Smooth muscle cell of the brain vasculature (primary cell): ENCODE measurements around the gene ZNF428.
A peak's percentile ranks its signal among the peaks of the same experiment; 100 is the strongest.
"Not testable (repeated sequence)": the region's sequence is repeated elsewhere in the genome, so short reads cannot be mapped to it uniquely, and the experiment has no call there.

Source experiments
- DNase-seq: peaks from one replicate; pipeline ENCODE4 v3.0.0-alpha.2; 2012; ENCODE audit warnings: low read depth, low spot score

Gene ZNF428

DNA sequence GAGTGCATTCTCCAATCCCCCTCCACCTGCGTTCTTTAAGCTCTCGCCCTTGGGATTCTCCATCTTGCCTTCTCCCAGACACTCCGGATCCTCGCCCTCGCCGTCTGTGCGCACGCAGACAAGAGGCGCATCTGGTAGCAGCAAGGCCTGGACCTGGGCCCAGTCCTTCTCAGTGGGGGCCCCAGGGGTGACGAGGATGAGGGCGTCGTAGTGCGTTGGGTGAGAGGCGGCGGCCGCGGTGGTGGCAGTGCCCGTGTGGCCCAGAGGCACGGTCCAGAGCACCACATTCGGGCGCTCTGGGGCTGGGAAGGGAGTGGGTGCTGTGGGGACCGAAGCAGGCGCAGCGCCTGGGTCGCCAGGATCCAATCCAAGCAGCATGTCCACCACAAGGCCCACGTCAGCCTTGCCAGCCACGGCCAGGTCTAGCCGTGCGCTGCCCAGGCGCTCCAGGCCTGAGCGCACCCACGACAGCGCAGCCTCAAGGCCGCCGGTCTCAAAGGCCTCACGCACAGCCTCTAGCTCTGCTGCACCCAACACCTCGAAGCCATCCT is 26.6 kb downstream of the ZNF428 start:
- no peak for DNase-seq

- DNase-seq: no peak
These were observed 27.3 kb downstream of the ZNF428 start for GRCh38 chr19:43591904-43592772.

DNA sequence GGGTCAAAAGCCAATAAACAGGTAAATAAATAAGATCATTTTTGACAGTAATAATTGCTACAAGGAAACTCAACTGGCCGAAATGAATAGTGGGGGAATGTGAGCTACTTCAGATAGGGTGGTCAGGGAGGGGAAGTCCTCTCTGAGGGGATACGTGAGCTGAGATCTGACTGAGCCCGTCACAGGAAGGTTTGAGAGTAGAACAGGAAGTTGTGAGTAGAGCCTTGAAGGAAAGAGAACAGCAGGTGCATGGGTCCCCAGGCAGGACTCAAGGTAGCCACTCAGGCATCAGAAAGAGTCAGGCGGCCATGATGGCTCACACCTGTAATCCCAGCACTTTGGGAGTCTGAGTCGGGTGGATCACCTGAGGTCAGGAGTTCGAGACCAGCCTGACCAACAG is 29.8 kb downstream of the ZNF428 start:
- no peak for DNase-seq

GRCh38 chr19:43589277-43589676 is 30.2 kb downstream of the ZNF428 start:
- no peak for DNase-seq

DNA sequence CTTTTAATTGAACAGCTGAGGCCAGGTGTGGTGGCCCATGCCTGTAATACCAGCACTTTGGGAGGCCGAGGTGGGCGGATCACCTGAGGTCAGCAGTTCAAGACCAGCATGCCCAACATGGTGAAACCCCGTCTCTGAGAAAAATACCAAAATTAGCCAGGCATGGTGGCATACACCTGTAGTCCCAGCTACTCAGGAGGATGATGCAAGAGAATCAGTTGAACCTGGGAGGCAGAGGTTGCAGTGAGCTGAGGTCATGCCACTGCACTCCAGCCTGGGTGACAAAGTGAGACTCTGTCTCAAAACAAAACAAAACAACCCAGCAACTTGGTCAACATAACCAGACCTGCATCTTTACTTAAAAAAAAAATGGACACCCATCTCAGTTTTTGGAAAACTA is 32.4 kb downstream of the ZNF428 start:
- DNase-seq: not testable (repeated sequence)

- DNase-seq: no peak
These were observed 33.1 kb downstream of the ZNF428 start for GRCh38 chr19:43586346-43586745.

DNA sequence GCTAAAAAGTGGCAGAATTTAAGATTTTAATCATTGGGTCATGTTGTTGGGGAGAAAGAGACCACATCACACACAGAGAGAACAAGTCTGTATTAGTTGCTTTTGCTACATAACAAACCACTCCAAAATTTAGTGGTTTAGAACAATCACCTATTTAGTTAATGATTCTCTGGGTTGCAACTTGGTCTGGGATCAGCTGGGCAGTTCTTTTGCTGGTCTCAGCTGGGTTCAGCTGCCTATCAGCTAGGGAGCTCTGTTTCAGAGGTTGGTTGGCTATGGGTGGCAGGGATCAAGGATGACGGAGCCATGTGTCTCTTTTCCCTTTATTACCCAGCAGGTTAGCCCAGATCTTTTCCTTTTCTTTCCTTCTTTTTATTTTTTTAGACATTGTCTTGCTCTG is 34.9 kb downstream of the ZNF428 start:
- no peak for DNase-seq

- no peak for DNase-seq
These were observed 36.9 kb downstream of the ZNF428 start for GRCh38 chr19:43582495-43582894.

DNA sequence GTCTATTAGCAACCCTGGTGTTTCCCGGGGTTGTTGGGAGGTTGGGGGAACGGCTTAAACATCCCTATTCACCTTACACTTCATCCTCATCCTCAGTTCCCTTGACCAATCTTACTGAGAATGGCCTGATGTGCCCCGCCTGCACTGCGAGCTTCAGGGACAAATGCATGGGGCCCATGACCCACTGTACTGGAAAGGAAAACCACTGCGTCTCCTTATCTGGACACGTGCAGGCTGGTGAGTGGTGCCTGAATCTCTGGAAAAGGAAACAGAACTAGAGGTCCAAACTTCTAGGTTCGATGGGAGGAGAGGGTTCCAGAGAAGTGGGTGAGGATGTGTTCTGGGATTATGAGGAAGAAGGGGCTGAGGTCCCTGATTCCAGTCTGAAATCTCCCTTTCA is 38.0 kb downstream of the ZNF428 start:
- DNase-seq: no peak

GRCh38 chr19:43578787-43579186 is 40.6 kb downstream of the ZNF428 start:
- DNase-seq: no peak

- DNase-seq: no peak
These were observed 43.2 kb downstream of the ZNF428 start for GRCh38 chr19:43575955-43576878.

- peak; percentile 96 for DNase-seq
These were observed 44.1 kb downstream of the ZNF428 start, which contains the start of the genes PINLYP and XRCC1 for GRCh38 chr19:43575156-43575950. Gene PINLYP (plus strand): TSS chr19:43575801. CDS start chr19:43577192, 1,391 bp downstream. Gene XRCC1 (minus strand): TSS chr19:43575527. CDS start chr19:43575458, 69 bp downstream.

GRCh38 chr19:43574424-43575155 is 44.8 kb downstream of the ZNF428 start:
- no peak for DNase-seq

DNA sequence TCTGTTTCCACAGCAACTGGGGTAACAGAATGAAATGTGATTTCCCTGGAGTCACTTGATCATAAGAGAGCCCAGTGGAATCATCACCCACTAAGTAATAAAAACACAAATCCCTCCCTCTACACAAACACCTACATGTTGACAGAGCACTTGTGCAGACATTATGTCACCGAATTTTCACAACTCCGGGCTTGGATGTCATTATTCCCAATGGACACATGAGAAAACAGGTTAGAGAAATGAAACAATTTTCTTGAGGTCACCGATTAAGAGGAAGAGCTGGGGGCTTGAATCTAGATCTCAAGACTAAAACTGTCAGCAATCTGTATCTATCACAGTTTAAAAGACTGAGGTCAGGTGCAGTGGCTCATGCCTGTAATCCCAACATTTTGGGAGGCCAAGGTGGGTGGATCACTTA is 47.2 kb downstream of the ZNF428 start:
- DNase-seq: no peak

- no peak for DNase-seq
These were observed 49.1 kb downstream of the ZNF428 start for GRCh38 chr19:43570174-43570791.

- no peak for DNase-seq
These were observed 49.8 kb downstream of the ZNF428 start for GRCh38 chr19:43569657-43570056.

GRCh38 chr19:43564800-43565199 is 54.6 kb downstream of the ZNF428 start:
- no peak for DNase-seq

- DNase-seq: no peak
These were observed 55.5 kb downstream of the ZNF428 start for GRCh38 chr19:43563816-43564457.

DNA sequence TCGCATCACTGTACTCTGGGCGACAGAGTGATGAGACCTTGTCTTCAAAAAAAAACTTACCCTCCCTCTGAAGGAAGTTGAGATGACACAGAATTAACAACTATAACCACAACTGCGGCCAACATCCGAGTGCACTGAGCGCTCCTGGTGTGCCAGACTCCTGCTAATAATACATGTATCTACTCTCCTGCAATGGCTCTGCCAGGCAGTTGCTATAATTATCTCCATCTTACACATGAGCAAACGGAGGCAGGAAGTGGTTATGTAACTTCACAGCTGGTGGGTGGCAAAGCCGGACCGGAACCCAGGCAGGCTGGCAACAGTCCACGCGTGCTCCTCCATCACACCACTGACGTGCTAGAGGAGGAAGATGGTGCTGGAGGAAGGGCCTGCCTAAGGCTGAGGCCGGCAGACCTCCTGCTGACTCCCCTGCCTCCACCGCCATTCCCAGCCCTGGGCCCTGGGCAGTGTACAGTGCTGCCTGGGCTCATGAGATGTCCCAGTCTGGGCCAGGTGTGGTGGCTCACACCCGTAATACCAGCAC is 56.7 kb downstream of the ZNF428 start:
- peak; percentile 62 for DNase-seq
